H1 (cell line): ENCODE results near the gene ELAVL1. TPM values are rescaled to one million over a fixed set of nuclear protein-coding genes. Genes with fewer than 3 reads are reported as not detected.

ENCODE experiments used
- CTCF ChIA-PET: fragments of 300-600 bp; sonication (Branson Sonifier 250); formaldehyde crosslinking; loops from one replicate; lab custom pipeline; 2021; ENCODE audit not compliant: partially characterized antibody; lab: Charles Lee
- POLR2A ChIA-PET: fragments of 300-600 bp; sonication (Branson Sonifier 250); formaldehyde crosslinking; loops from one replicate; lab custom pipeline; 2021; ENCODE audit warnings: inconsistent platforms; ENCODE audit not compliant: partially characterized antibody; lab: Charles Lee
- DNase-seq, 2 experiments: peaks; one replicate each; pipeline versions ENCODE4 v3.0.0 to v3.0.0-alpha.2; 2010 to 2022; ENCODE audit warnings: low spot score in 2 of 2, low read depth in 1 of 2, mixed read lengths in 1 of 2
- FAIRE-seq: peaks from 2 replicates; lab custom pipeline; 2011; peaks lifted over from hg19 to GRCh38; lab: Jason Lieb, UNC
- H2AFZ ChIP-seq: 2 replicates; pipeline ENCODE4 v1.8.1; 2012; ENCODE audit warnings: low read length, inconsistent platforms
- H2AK5ac ChIP-seq: 2 replicates; pipeline ENCODE4 v1.6.1; 2013; ENCODE audit warnings: low read depth, low read length
- H2BK120ac ChIP-seq: replicated peaks from 2 replicates; pipeline ENCODE3; 2013; ENCODE audit warnings: low read depth, low read length, inconsistent platforms
- H2BK12ac ChIP-seq: 2 replicates; pipeline ENCODE4 v1.6.1; 2013; ENCODE audit warnings: low read depth, low read length
- H2BK15ac ChIP-seq: 2 replicates; pipeline ENCODE4 v1.6.1; 2013; ENCODE audit warnings: low read length
- H2BK20ac ChIP-seq: 2 replicates; pipeline ENCODE4 v1.6.1; 2013; ENCODE audit warnings: low read length
- H2BK5ac ChIP-seq: 2 replicates; pipeline ENCODE4 v1.6.1; 2013; ENCODE audit warnings: low read depth, low read length
- H3K14ac ChIP-seq: 2 replicates; pipeline ENCODE4 v1.6.1; 2013; ENCODE audit warnings: inconsistent platforms; ENCODE audit not compliant: insufficient read length
- H3K18ac ChIP-seq: 2 replicates; pipeline ENCODE4 v1.6.1; 2013; ENCODE audit warnings: low read length; ENCODE audit errors: extremely low read depth
- H3K23ac ChIP-seq: 2 replicates; pipeline ENCODE4 v1.6.1; 2013; ENCODE audit warnings: inconsistent platforms; ENCODE audit not compliant: insufficient read length
- H3K23me2 ChIP-seq: 2 replicates; pipeline ENCODE4 v1.6.1; 2013; ENCODE audit warnings: low read depth, low read length
- H3K27ac ChIP-seq: 2 replicates; pipeline ENCODE4 v1.6.1; 2011; ENCODE audit warnings: low read depth, low read length, inconsistent platforms
- H3K27me3 ChIP-seq, 4 experiments: replicated peaks in 1 of 4; 1 replicate in 1 of 4; 2 replicates in 3 of 4; pipeline versions ENCODE4 v1.6.1 to v1.8.1; 2011 to 2013; ENCODE audit warnings: low read length in 3 of 4, mild to moderate bottlenecking in 3 of 4, inconsistent platforms in 2 of 4, mixed read lengths in 2 of 4, moderate library complexity in 1 of 4; ENCODE audit not compliant: control insufficient read depth in 3 of 4, insufficient read depth in 3 of 4; ENCODE audit errors: extremely low read depth in 1 of 4
- H3K36me3 ChIP-seq, 4 experiments: 2 replicates each; pipeline versions ENCODE4 v1.6.1 to v1.8.1; 2011 to 2013; ENCODE audit warnings: mild to moderate bottlenecking in 4 of 4, low read length in 3 of 4, moderate library complexity in 2 of 4, control low read depth in 1 of 4, inconsistent platforms in 1 of 4; ENCODE audit not compliant: insufficient read depth in 4 of 4, control insufficient read depth in 2 of 4
- H3K4ac ChIP-seq: replicated peaks from 2 replicates; pipeline ENCODE3; 2013; ENCODE audit warnings: low read length, low read depth, mixed read lengths, inconsistent platforms; ENCODE audit not compliant: insufficient read length
- H3K4me1 ChIP-seq, 4 experiments: replicated peaks in 1 of 4; 1 replicate in 1 of 4; 2 replicates in 3 of 4; pipeline versions ENCODE4 v1.6.1 to v1.8.1; 2011 to 2013; ENCODE audit warnings: low read length in 3 of 4, inconsistent platforms in 2 of 4, mixed read lengths in 1 of 4; ENCODE audit not compliant: insufficient read depth in 4 of 4, control insufficient read depth in 3 of 4
- H3K4me2 ChIP-seq, 2 experiments: 2 replicates each; pipeline versions ENCODE4 v1.6.1 to v1.8.1; 2011 to 2013; ENCODE audit warnings: low read depth in 2 of 2, low read length in 2 of 2, control low read depth in 1 of 2, inconsistent platforms in 1 of 2, mild to moderate bottlenecking in 1 of 2; ENCODE audit not compliant: insufficient read depth in 1 of 2
- H3K4me3 ChIP-seq, 4 experiments: fragments of 200-600, 300-600 bp in 1 of 4; sonication (generic), shearing (Covaris generic), sonication (Bioruptor Twin) in 1 of 4; 2 replicates each; pipeline versions ENCODE4 v1.5.1 to v1.8.1; 2011 to 2016; ENCODE audit warnings: low read length in 4 of 4, low read depth in 3 of 4, control low read depth in 2 of 4, inconsistent platforms in 2 of 4, mild to moderate bottlenecking in 2 of 4, mixed read lengths in 1 of 4, moderate library complexity in 1 of 4; ENCODE audit not compliant: insufficient read depth in 2 of 4; ENCODE audit errors: extremely low read depth in 1 of 4
- H3K56ac ChIP-seq: replicated peaks from 2 replicates; pipeline ENCODE3; 2013; ENCODE audit warnings: low read depth, mild to moderate bottlenecking, mixed read lengths, low read length, inconsistent platforms; ENCODE audit not compliant: insufficient read length
- H3K79me1 ChIP-seq: 2 replicates; pipeline ENCODE4 v1.6.1; 2013; ENCODE audit warnings: low read depth, low read length, control low read depth
- H3K79me2 ChIP-seq, 2 experiments: 2 replicates each; pipeline versions ENCODE4 v1.6.1 to v1.8.1; 2012 to 2013; ENCODE audit warnings: low read length in 2 of 2, mild to moderate bottlenecking in 2 of 2, inconsistent platforms in 1 of 2; ENCODE audit not compliant: insufficient read depth in 2 of 2, control insufficient read depth in 1 of 2
- H3K9ac ChIP-seq, 4 experiments: replicated peaks in 1 of 4; 1 replicate in 1 of 4; 2 replicates in 3 of 4; pipeline versions ENCODE4 v1.6.1 to v1.8.1; 2011 to 2013; ENCODE audit warnings: low read depth in 3 of 4, low read length in 3 of 4, control low read depth in 2 of 4, mild to moderate bottlenecking in 2 of 4, moderate library complexity in 2 of 4, inconsistent platforms in 1 of 4; ENCODE audit errors: extremely low read depth in 1 of 4
- H3K9me3 ChIP-seq, 2 experiments: 2 replicates each; pipeline versions ENCODE4 v1.6.1 to v1.8.1; 2012 to 2013; ENCODE audit warnings: mild to moderate bottlenecking in 2 of 2, moderate library complexity in 2 of 2, control low read depth in 1 of 2, inconsistent platforms in 1 of 2, low read depth in 1 of 2, low read length in 1 of 2, mixed read lengths in 1 of 2; ENCODE audit not compliant: insufficient read depth in 2 of 2
- H4K20me1 ChIP-seq, 2 experiments: replicated peaks in 1 of 2; 2 replicates each; pipeline versions ENCODE3 to v1.8.1; 2011 to 2013; ENCODE audit warnings: inconsistent platforms in 2 of 2, low read length in 2 of 2, mild to moderate bottlenecking in 1 of 2; ENCODE audit not compliant: insufficient read depth in 2 of 2, control insufficient read depth in 1 of 2
- H4K5ac ChIP-seq: 2 replicates; pipeline ENCODE4 v1.6.1; 2013; ENCODE audit warnings: low read length, low read depth, mixed read lengths, inconsistent platforms; ENCODE audit not compliant: insufficient read length
- H4K8ac ChIP-seq: 2 replicates; pipeline ENCODE4 v1.8.0; 2013; ENCODE audit warnings: mild to moderate bottlenecking, moderate library complexity, low read length, inconsistent platforms; ENCODE audit not compliant: insufficient read depth; ENCODE audit errors: extremely low read depth
- H4K91ac ChIP-seq: replicated peaks from 2 replicates; pipeline ENCODE3; 2013; ENCODE audit warnings: low read length, mixed read lengths, inconsistent platforms; ENCODE audit not compliant: insufficient read length
- FOSL1 ChIP-seq: IDR thresholded peaks from 2 replicates; pipeline ENCODE4 v1.6.1; 2011; ENCODE audit warnings: mild to moderate bottlenecking, low read depth, low read length, moderate library complexity; ENCODE audit not compliant: insufficient read depth
- PHF8 ChIP-seq: fragments of 200-600 bp; sonication (generic); conservative IDR thresholded peaks from 2 replicates; pipeline ENCODE4 v1.7.1; 2012; ENCODE audit warnings: low read depth, mild to moderate bottlenecking, inconsistent platforms, low read length, moderate library complexity
- RFX5 ChIP-seq: IDR thresholded peaks from 2 replicates; pipeline ENCODE4 v1.6.1; 2011; ENCODE audit warnings: low read depth, low read length, improper control_type of control experiment, borderline replicate concordance
- RNF2 ChIP-seq: fragments of 200-900, 300-1000 bp; sonication (generic); IDR thresholded peaks from 2 replicates; pipeline ENCODE4 v1.7.1; 2016; ENCODE audit warnings: borderline replicate concordance, low read depth, mild to moderate bottlenecking, antibody characterized with exemption, low read length; ENCODE audit not compliant: poor library complexity, severe bottlenecking; ENCODE audit errors: missing control alignments
- TEAD4 ChIP-seq: IDR thresholded peaks from 2 replicates; pipeline ENCODE4 v1.6.1; 2012; ENCODE audit warnings: low read depth, low read length, inconsistent platforms, mixed read lengths
- WGBS, 2 experiments: shearing (Covaris generic) in 1 of 2; methylation state at CpG; one replicate each; pipeline versions ENCODE4 v1.1.6 to v1.1.7; 2013 to 2015; ENCODE audit warnings: low lambda C conversion rate in 2 of 2, mixed read lengths in 2 of 2, inconsistent platforms in 1 of 2, low coverage in 1 of 2, missing lambda C conversion rate in 1 of 2; ENCODE audit not compliant: insufficient replicate concordance in 2 of 2, insufficient coverage in 1 of 2, insufficient read length in 1 of 2; ENCODE audit errors: extremely low coverage in 1 of 2, missing lambda C conversion rate in 1 of 2; 5-methylcytosine and 5-hydroxymethylcytosine counted together
- polyA plus RNA-seq, 7 experiments: library from polyadenylated mRNA; depleted of rRNA in 3 of 7; stranded (reverse) in 5 of 7; unstranded in 2 of 7; fragments of >200 nt in 5 of 7; fragments of 200-250 nt in 2 of 7; gene quantifications; 1 replicate in 5 of 7; 2 replicates in 1 of 7; 4 replicates in 1 of 7; pipeline versions ENCODE4 v1.2.1 to v1.2.3, GENCODE V29; 2011 to 2013; ENCODE audit warnings: missing spikeins in 2 of 7, mixed read lengths in 2 of 7
- total RNA-seq: library from RNA; stranded (reverse); fragmentation: NEBNext Ultra II Directional; extraction: Animal tissue kit (Norgen Biotek cat#: 25700); gene quantifications from 2 replicates; pipeline ENCODE4 v1.2.1, GENCODE V29; 2021

ELAVL1 gene
- total and polyA plus RNA-seq, 2 of the 8 experiments (the other 6 are each of a cell fraction or from before 2014, with no cell fraction given), result 56.7 to 163 TPM

GRCh38 chr19:8042900-8043299 is 37.5 kb upstream of the ELAVL1 start:
- 99% methylated on average over 9 of the region's 9 CpGs; no CpG with 5 or more reads in 1 of the 2 experiments for WGBS, 2 experiments
- H2AFZ ChIP-seq, result no peak overlapping the region
- POLR2A ChIA-PET, result interaction anchor here (0.7 to 1.7 kb wide), 3 partner anchors 10 to 82 kb away, joined by 3 to 7 read pairs (median 3); no protein-coding TSS in a partner anchor

More at GRCh38 chr19:8042900-8043299, 37.5 kb upstream of the ELAVL1 start:
- Histone ChIP-seq H3K4me2 (no peak overlapping the region), H3K79me1 (no peaks in the 10 kb centered on the region), H3K4ac (no peak overlapping the region), H3K18ac (no peak overlapping the region), H4K91ac (no peak overlapping the region), H3K23ac (no peak overlapping the region), H4K5ac (no peak overlapping the region), H3K9me3 (no peaks in the 10 kb centered on the region), H3K56ac (no peak overlapping the region), H2BK120ac (no peak overlapping the region), H3K4me1 (no peaks in the 10 kb centered on the region), H3K14ac (no peak overlapping the region), H3K79me2 (no peaks in the 10 kb centered on the region), H4K8ac (no peak overlapping the region), H2BK5ac (no peak overlapping the region), H2BK15ac (no peak overlapping the region), H3K36me3 (no peaks in the 10 kb centered on the region), H2BK12ac (no peak overlapping the region), H3K9ac (no peak overlapping the region), H3K27me3 (peaks cover 0 to 2% (median 0%) of the 10 kb centered on the region in 4 experiments; a peak in 1 of 7 replicates), H2BK20ac (no peak overlapping the region), H3K27ac (no peak overlapping the region), H4K20me1 (no peaks in the 10 kb centered on the region), H3K23me2 (no peaks in the 10 kb centered on the region), H2AK5ac (no peak overlapping the region), H3K4me3 (no peak overlapping the region)
- CTCF ChIA-PET, result interaction anchor here (0.6 to 4.4 kb wide), 5 partner anchors 13 to 127 kb away, joined by 3 to 21 read pairs (median 3); no protein-coding TSS in a partner anchor
- DNase-seq, result no peak
- FAIRE-seq, result no peak
- no peak for TF ChIP-seq PHF8
- no peak for TF ChIP-seq RFX5
- no peak for TF ChIP-seq TEAD4
- no peak for TF ChIP-seq FOSL1
- TF ChIP-seq RNF2, result no peak
